GM19238 (cell line): ENCODE measurements around the gene MAPK8IP3.

Experiments
- DNase-seq: peaks from one replicate; pipeline ENCODE4 v3.0.0; 2011; ENCODE audit warnings: low spot score; ENCODE audit not compliant: insufficient read length

The MAPK8IP3 gene

DNA sequence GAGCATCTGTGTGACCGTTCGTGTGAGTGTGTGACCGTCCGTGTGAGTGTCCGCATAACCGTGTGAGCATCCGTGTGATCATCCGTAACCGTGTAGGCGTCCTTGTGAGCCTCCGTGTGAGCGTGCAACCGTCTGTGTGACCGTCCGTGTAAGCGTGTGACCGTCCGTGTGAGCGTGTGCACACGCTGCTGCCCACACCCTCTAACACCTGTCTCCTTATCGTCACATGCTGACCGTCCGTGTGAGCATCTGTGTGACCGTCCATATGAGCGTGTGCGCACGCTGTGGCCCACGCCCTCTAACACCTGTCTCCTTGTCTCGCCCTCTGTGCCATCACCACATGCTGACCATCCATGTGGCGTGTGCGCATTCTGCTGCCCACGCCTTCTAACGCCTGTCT is 34.2 kb downstream of the MAPK8IP3 start:
- no peak for DNase-seq

DNA sequence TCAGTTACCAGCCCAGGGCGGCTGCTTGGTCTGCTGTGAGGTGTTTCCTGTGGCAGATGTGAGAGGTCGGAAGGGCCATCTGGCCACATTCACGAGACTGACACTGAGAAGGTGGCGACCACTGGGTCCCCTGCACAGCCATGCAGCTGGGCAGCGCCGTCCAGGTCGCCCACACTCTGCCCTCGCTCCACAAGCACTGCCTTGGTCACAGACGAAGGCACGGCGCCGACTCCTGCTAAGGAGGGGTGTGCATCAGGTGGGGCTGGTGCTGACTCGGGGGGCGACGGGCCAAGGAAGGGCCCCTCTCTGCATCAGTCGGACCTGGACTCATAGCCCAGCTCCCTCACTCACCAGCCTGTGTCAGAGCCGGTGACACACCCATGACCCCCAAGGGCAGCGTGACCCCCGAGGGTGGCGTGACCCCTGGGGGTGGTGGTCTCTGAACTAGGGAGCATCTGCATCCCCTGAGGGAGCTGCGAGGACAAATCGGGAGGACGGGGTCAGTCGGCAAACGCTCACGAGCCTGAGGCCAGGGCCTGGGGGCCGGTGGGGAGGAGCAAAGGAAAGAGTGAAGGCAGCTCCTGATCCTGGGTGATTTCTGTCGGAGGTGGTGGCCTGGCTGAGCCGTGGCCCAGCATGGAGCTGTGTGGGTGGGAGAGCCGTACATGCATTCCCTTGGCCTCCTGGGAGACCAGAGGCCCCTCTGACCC is 34.9 kb downstream of the MAPK8IP3 start:
- no peak for DNase-seq

DNA sequence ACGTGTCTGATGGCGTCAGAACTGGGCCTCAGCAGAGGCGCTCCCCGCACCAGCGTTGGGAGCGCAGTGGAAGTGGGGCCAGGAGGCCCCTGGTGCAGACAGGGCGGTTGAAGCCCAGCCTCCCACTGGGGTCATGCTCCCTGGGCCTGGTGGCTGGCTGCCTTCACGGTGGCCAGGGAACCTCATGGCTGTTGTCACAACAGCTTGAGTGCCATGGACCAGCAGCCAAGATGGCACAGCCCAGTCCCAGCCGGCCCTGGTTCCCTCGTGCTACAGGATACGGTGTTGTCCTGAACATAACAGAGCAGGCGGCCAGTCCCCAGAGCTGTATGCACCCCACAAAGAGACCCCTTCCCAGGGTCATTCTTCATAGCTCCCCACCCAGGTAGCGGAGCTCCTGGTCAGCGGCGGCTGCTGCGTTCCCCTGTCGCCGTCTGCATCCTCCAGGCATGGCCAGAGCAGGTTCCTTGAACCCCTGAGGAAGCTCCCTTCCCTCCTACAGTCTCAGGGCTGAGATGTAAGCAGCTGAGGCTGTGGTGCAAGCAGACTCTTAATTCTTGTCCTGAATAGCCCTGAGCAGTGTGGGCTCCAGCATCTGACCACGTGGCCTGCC is 35.7 kb downstream of the MAPK8IP3 start:
- DNase-seq: no peak

DNA sequence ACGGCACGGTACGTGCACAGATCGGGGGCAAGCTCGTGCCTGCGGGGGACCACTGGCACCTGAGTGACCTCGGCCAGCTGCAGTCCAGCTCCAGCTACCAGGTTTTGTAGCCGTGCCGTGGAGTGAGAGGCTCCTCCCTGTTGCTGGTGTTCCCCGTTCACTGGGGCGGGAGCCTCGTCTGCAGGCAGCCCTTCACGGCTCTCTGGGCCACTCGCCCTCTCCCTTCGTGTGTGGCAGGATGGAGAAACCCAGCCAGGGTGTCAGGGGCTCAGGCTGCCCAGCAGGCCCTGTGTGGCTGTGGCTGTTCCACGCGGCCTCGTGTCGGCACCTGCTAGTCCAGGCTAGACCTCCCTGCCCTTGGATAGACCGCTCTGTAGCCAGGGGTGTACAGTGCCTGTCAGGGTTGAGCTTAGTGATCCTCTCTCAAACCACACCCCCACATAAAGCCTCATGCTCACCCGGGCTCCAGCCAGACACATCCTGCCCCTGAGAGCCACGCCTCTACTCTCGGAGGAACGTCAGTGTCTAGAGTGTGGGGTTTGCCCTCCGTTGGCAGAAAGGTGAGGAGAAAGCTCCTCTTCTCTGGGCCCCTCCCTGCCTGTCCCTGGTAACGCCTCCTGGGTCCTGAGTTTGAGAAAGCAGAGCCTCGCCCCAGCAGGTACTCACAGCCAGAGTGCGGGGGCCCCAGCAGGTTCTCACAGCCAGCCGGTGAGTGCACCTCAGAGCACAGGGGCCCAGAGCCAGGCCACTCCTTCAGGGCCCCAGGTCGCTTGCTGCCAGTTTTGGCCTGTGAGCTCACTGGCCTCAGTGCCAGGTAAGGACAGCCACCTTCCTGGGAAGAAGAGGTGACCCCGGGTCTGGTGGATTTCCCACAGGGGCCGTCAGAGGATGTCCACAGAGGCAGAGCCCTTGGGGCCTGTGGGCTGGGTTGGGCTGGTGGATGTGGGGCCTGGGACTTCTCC is 37.7 kb downstream of the MAPK8IP3 start:
- no peak for DNase-seq

DNA sequence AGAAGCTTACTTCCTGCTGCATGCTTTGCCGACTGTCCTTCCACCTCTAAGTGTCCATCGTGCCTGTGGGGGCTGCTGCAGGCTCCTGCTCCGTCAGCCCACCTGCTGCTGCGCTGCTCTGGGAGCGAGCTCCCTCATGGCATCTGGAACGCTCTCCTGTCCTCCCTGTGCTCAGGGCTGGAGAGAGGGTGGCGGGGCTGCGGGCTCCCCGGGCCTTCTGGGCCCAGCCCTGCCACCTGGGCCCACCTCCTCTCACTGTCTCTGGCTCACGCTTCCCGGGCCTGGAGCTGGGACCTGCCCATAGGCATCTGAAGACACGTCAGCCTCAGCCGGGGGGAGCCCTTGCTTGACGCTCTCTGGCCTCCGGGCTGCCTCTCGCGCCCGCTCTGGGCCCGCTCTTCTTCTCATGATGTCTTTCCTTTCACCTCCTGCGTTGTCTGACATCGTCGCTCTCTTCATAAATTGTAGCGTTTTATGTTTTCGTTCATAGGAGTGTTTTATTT is 38.4 kb downstream of the MAPK8IP3 start:
- no peak for DNase-seq

DNA sequence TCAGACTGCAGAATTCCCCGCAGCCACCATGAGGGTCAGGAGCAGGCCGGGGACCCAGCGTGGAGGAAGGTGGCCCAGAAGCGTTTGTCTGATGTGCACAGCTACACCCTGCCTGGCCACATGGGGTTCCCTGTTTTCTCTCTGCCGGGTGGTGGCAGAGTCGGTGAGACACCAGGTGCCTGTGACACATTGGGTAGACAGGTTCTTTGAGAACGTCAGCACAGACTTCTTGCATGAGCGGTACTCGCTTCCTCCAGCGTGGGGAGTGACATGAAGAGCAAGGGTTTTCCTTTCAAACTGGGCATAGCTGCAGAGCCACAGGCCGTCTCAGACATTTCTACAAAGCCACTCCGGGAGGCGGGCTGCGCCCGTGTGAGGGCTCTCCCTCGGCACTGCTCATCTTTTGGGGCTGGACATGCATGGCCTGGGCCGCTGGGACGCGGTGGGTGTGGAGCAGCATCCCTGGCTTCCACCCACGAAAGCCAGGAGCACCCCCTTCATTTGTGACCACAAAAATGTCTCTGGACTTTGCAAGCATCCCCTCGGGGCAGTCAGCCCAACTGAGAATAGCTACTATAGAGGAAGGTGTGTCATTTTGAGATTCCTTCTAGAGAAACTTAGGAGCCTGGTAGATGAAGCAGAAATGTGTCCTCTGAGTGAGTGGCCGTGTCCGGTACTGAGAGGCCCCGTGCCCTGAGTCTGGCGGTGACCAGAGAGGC is 39.3 kb downstream of the MAPK8IP3 start:
- no peak for DNase-seq

DNA sequence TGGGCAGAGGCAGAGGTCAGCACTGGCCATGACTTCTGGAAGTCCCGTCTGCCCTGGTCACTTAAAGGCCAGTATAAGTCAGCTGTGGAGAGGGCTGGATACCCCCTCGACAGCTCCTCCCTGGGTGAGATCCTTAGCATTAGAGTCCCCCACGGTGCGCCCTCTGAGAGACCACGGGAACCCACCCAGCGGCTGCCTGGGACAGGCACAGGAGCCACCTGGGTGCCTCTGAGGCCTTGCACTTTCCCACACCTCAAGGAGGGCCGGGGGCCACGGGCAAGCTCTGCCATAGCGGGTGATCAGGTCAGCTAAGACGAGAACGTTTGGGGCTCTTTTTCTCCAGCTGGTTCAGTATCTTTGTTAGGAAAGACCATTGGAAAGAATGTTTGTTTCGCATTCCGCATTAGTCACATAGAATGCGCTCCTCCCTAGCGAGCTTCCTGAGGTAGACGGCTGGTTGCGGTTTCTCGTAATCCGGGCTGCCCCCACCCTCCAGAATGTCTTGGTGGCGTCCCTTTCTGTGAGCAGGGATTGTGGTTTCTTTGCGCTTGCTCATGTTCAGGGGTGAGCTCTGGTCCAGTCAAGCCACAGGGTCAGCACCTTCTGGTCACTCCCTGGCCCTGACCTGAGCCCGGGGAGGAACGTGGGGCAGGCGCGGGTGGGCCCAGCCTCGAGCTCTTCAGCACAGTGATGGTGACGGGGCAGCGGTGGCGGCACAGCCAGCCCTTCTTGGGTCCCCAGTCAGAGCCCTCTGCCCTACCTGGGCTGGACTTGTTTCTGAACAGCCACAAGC is 40.1 kb downstream of the MAPK8IP3 start:
- no peak for DNase-seq

DNA sequence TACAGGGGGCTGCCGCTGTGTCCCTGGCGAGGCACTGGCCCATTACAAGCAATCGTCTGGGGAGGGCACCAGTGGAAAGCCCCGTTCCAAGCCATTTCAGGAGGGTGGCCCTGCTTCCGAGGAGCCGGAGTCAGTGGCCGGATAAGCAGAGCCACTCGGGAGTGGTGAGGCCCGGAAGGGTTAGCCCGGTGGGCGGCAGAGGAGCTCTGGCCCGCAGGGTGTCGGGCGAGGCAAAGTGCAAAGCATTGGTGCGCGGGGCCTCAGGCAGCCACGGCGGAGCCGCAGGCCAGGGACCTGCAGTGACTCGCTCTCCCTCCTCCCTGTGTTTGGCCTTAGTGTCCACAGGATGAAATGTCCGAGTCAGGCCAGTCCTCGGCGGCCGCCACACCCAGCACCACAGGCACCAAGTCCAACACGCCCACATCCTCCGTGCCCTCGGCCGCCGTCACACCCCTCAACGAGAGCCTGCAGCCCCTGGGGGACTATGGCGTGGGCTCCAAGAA is 40.7 kb downstream of the MAPK8IP3 start:
- DNase-seq: no peak

DNA sequence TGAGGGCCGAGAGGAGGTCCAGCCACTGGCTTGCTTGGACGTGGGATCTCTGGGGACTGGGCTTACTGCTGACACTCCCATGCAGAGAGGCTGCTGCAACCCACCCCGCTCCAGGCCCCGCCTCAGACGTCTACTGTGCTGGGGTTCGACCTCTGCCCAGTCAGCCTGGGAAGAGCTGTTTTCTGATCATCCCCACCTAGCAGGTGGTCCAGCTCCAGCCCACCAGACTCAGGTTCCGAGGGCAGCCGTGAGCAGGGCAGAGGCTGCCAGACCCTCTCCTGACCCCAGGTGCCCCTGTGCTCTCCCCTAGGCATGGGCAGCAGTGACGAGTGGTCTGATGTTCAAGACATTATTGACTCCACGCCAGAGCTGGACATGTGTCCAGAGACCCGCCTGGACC is 41.9 kb downstream of the MAPK8IP3 start:
- DNase-seq: no peak

DNA sequence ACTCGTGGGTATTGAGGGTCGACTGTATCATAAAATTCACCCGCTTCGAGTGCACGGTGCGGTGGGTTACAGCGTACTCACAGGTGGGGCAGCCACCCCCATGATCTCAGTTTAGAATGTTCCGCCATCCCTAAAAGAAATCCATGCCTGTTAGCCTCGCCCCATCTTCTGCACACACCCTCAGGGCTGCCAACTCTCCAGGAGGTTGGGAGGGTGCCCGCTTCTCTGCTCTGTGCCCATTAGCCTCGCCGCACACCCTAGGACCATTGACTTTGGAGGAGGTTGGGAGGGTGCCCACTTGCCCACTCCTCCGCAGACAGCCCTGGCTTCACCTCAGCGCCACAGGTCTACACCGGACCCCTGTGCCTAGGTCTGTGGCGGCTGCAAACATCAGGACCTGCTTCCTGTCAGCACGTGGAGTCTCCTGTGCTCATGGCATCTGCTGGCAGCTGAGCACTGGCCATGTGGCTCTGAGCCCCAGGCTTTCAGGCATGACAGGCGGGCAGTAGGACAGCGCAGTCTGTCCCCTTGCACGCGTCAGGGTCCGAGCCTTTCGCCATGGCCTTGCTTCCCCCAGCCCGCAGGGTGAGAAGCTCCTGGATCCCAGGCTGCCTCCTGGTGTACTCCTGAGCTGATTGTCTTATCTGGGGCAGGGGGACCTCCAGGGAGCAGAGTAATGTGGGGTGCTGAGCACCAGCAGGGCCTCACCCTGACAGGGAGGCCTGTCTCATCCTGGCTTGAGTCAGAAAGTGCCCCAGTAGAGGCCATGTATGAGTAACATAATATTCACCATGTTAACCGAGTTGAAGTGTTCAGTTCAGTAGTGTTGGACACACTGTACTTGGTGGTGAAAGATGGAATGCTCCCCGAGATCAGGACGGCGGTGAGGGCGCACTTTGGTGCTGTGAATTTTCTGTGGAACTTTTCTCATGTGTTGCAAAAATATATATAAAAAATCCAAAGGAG is 43.4 kb downstream of the MAPK8IP3 start:
- DNase-seq: no peak

DNA sequence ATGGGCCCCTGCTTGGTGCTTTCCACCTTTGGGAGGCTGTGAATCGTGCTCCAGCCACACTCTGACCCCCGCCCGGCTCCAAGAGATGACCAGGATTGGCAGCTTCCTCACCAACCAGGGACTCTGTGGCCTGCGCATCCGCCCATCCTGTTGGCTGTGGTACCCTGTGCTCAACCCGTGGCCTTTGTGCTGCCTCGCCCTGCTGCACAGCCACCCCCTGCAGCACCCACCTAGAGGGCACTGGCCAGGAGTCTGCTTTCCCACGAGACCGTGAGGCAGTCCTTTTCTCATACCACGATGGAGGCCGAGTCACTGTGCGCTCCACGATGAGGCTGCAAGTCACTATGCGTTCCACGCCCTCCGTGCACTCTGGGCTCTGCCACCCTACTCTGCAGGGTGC is 46.0 kb downstream of the MAPK8IP3 start:
- DNase-seq: no peak

DNA sequence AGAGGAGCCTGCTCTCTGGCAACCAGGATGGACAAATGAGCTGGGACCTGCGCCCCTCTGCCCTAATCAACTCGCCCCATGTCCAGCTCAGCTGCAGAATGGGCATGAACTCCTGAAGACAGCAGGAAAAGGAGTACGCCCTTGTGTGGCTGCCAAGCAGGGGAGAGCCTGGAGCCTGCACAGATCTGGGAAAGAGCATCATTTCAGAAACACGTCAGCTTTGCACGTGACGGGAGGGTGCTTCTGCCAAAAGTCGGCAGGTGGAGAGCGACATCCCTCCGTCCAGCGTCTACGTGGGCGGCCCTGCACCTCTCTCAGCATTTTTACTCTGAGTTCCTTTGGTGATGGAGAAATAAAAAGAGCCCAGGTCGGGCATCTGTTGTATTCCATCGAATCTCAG is 46.9 kb downstream of the MAPK8IP3 start:
- no peak for DNase-seq

DNA sequence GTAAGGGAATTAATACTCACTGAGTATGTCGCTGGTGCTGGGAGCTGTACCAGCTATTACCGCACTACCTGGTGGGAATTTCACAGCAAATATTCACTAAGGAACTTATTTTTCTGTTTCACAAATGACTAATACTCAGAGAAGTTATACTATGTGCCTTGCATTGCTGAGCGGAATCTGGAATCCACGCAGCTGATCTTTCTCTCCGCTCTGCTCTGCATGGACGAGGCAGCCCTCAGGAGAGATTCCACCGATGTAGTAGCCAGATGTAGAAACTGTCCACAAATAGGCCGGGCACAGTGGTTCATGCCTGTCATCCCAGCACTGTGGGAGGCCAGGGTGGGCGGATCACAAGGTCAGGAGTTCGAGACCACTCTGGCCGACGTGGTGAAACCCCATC is 48.2 kb downstream of the MAPK8IP3 start:
- DNase-seq: no peak

DNA sequence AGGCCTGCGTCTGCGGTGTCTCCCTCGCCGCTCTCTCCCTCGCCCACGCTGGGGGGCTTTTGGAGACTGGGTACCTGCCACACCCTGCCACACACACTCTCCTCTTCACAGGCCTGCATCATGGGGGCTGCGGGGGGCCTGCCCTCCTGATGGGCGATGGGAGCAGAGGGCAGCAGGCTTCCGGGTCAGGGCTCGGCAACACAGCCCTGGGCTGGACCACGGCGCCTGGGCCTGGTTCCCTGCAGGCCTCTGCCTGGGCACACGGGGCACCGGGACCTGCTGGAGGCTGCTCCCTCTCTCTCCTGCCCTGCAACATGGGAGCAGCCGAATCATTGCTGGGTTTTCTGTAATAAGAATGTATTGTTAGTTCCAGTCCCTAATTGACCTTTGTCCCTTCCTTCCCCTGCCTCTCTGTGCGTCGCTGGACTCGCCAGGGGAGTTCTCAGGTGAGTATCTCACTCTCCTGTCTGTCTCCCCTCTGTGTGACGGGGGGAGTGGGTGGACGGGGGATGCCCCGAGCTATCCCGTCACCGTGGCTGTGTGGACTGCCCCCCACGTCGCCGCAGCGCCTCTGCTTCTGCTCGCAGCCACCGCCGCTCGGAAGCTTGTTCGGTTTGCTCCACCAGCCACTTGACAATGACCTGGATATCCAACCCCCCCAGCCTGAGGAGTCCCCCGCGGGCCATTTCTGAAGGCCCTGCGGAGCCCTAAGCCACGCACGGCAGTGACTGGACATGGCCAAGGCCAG is 51.9 kb downstream of the MAPK8IP3 start:
- no peak for DNase-seq

DNA sequence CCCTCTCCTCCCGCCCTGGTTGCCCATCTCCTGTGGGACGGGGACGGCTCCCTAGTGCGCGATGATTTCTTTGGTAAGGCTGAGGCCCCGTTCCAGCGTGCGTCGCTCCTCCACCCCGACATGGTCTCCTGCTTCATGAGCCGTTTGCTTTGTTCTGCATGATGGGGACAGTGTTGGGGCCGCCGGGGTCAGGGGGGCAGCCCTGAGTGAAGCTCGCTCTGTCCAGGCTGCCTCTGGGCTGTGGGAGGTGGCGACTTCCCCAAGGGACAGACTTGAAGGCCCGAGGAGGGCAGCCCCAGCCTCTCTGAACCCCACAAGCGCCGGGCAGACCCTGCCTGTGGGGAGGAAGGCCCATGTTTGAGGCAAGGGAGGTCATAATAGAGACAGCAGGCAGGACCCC is 52.9 kb downstream of the MAPK8IP3 start:
- no peak for DNase-seq

DNA sequence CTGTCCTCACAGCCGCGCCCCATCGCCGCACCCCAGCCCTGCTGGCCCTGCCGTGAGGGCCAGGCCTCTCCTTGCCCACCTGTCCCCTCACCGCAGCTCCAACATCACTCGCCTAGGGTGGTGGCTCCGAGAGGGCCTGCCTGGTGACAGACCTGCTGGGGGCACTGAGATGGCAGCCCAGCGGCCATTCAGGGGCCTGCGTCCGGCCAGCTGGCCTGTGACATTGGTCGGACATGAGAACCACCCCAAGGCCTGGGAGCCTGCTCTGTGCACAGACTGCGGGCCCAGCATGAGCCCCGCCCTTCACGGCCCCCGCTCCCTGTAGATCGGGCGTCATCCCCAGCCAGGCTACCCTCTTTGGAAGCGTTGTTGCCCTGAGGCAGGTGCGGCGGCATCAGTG is 53.5 kb downstream of the MAPK8IP3 start:
- DNase-seq: no peak

DNA sequence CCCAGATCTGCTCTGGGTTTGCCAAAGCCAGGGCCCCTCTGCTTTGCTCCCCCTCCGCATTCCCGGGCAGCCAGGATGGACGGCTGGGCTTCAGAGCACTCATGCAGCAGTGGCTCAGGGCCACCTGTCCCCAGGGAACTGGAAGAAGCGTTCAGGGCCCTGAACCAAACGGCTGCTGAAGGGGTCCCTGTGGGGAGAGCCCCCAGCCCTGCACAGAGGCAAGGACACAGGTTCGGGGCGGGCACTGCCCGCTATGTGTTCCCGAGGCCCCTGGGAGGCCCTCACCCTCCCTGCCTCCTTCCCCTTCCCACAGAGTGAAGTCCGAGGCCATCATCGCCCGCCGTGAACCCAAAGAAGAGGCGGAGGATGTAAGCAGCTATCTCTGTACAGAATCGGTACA is 54.9 kb downstream of the MAPK8IP3 start:
- no peak for DNase-seq

DNA sequence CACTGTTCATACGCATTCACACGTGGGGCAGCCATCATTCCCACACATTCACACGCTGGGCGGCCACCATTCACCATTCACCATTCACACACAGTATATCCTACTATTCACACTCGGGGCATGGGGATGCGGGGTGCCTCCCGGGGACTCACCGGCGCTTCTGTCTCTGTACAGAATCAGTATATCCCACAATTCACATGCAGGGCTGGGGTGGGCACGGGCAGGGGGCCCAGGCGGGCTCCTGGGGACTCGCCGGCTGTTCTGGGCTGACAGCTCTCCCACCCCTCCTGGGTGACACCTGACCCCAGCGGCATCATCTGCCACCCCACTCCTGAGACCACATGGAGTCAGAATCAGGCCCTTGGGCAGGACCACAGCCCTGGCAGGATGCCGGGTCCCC is 55.8 kb downstream of the MAPK8IP3 start:
- DNase-seq: no peak
